Lung (tissue), 12 donors: Measurements from ENCODE around the gene SLC25A39. TPM values are rescaled to one million over a fixed set of nuclear protein-coding genes. Genes with fewer than 3 reads are reported as not detected.

ENCODE experiments used
- ATAC-seq: fragments of 200-7000 bp; cut with Tn5 transposase; one replicate; pipeline ENCODE4 v1.9.1; 2020; ENCODE audit warnings: moderate number of reproducible peaks; ENCODE audit not compliant: insufficient read depth, low FRiP score
- DNase-seq, 3 donors: peaks; one replicate each; pipeline ENCODE4 v3.0.0-alpha.2; 2013 to 2017
- H3K27ac ChIP-seq, 2 donors: one replicate each; pipeline ENCODE4 v1.5.1; 2013; ENCODE audit warnings: mild to moderate bottlenecking in 2 of 2, moderate library complexity in 2 of 2, control low read depth in 1 of 2, inconsistent platforms in 1 of 2, low read depth in 1 of 2, low read length in 1 of 2
- H3K27me3 ChIP-seq, 3 donors: one replicate each; pipeline ENCODE4 v1.5.1; 2013; ENCODE audit warnings: low read length in 2 of 3; ENCODE audit not compliant: control insufficient read depth in 3 of 3, insufficient read depth in 3 of 3
- H3K36me3 ChIP-seq, 4 donors: one replicate each; pipeline ENCODE4 v1.5.1; 2013; ENCODE audit warnings: low read length in 4 of 4, mild to moderate bottlenecking in 1 of 4, moderate library complexity in 1 of 4; ENCODE audit not compliant: control insufficient read depth in 4 of 4, insufficient read depth in 4 of 4
- H3K4me1 ChIP-seq, 5 donors: one replicate each; pipeline ENCODE4 v1.5.1; 2013; ENCODE audit warnings: low read length in 5 of 5, mild to moderate bottlenecking in 2 of 5, moderate library complexity in 1 of 5; ENCODE audit not compliant: control insufficient read depth in 5 of 5, insufficient read depth in 5 of 5
- H3K4me3 ChIP-seq: one replicate; pipeline ENCODE4 v1.5.1; 2013; ENCODE audit warnings: mild to moderate bottlenecking, control low read depth, moderate library complexity
- H3K9ac ChIP-seq, 2 donors: one replicate each; pipeline ENCODE4 v1.5.1; 2013; ENCODE audit warnings: low read length in 2 of 2, control low read depth in 1 of 2; ENCODE audit not compliant: insufficient read depth in 1 of 2
- H3K9me3 ChIP-seq, 4 donors: one replicate each; pipeline ENCODE4 v1.5.1; 2013; ENCODE audit warnings: low read length in 3 of 4, mild to moderate bottlenecking in 1 of 4, moderate library complexity in 1 of 4; ENCODE audit not compliant: control insufficient read depth in 4 of 4, insufficient read depth in 3 of 4
- CTCF ChIP-seq: IDR thresholded peaks from 2 replicates; pipeline ENCODE4 v1.5.1; 2012; ENCODE audit warnings: mild to moderate bottlenecking; ENCODE audit errors: control extremely low read depth, extremely low read depth
- WGBS, 2 donors: extraction: QIAGEN DNeasy Blood & Tissue Kit; methylation state at CpG; one replicate each; pipeline ENCODE4 v1.1.7; 2013; 5-methylcytosine and 5-hydroxymethylcytosine counted together
- polyA plus RNA-seq, 2 donors: library from polyadenylated mRNA; stranded (reverse); fragments of 200-250 nt; gene quantifications; one replicate each; pipeline ENCODE4 v1.2.1, GENCODE V29; 2013
- total RNA-seq, 2 donors: library from RNA; depleted of rRNA in 1 of 2; stranded (reverse); fragments of >200 nt in 1 of 2; gene quantifications; one replicate each; pipeline ENCODE4 v1.2.1, GENCODE V29; 2014 to 2021
- donor health status: control.
- donor health status: control.
- donor health status: Bipolar disorder and iron deficiency.
- donor health status: healthy.
- donor health status: DM: yes; HTN: yes; CAD: no.

SLC25A39 gene
- total and polyA plus RNA-seq, 4 donors, result 66.4 to 134 (median 117) TPM

GRCh38 chr17:44310188-44310587 lies 14.4 kb downstream of the SLC25A39 start:
- no peaks in the 10 kb centered on the region for H3K36me3 ChIP-seq
- WGBS, 2 donors, result 83 to 85% methylated on average over 2 of the region's 2 CpGs
- no peak for DNase-seq
- ATAC-seq, result no peak
- TF ChIP-seq CTCF, result no peak
- H3K27ac ChIP-seq, result no peak overlapping the region
- H3K27me3 ChIP-seq, result peaks cover 6 to 24% (median 12%) of the 10 kb centered on the region in 3 donors
- no peak overlapping the region for H3K9ac ChIP-seq
- no peaks in the 10 kb centered on the region for H3K9me3 ChIP-seq
- H3K4me3 ChIP-seq, result no peak overlapping the region
- H3K4me1 ChIP-seq, result peaks cover 2 to 17% (median 9%) of the 10 kb centered on the region in 5 donors

GRCh38 chr17:44309472-44309871 lies 15.2 kb downstream of the SLC25A39 start:
- no peak overlapping the region for H3K9ac ChIP-seq
- H3K9me3 ChIP-seq, result no peaks in the 10 kb centered on the region
- ATAC-seq (no peak), DNase-seq (no peak)
- 63 to 73% methylated on average over 5 of the region's 5 CpGs for WGBS, 2 donors
- H3K36me3 ChIP-seq, result no peaks in the 10 kb centered on the region
- H3K4me3 ChIP-seq, result no peak overlapping the region
- peaks cover 6 to 21% (median 11%) of the 10 kb centered on the region in 3 donors for H3K27me3 ChIP-seq
- peaks cover 2 to 13% (median 5%) of the 10 kb centered on the region in 5 donors for H3K4me1 ChIP-seq
- no peak for TF ChIP-seq CTCF
- H3K27ac ChIP-seq, result no peak overlapping the region

- H3K27ac ChIP-seq, result no peak overlapping the region
- ATAC-seq, result no peak
- no peak for TF ChIP-seq CTCF
Measured at GRCh38 chr17:44308865-44309264, 15.8 kb downstream of the SLC25A39 start.

GRCh38 chr17:44308320-44308818 lies 16.3 kb downstream of the SLC25A39 start, which contains the start of gene RUNDC3A:
Gene RUNDC3A (plus strand): TSS chr17:44308601. CDS start chr17:44308833, 232 bp downstream.
- H3K9me3 ChIP-seq, result no peaks in the 10 kb centered on the region
- DNase-seq (peak; percentile 93 to 95 (median 95)), ATAC-seq (peak; percentile 87)
- H3K36me3 ChIP-seq, result no peaks in the 10 kb centered on the region
- no peak within 1 kb of the TSS for H3K27ac ChIP-seq
- WGBS, 2 donors, result 0 to 1% methylated on average over 12 to 38 of the region's 39 CpGs
- H3K4me3 ChIP-seq, result peak within 1 kb of the TSS; percentile 16
- no peak for TF ChIP-seq CTCF
- peaks cover 2 to 13% (median 5%) of the 10 kb centered on the region in 5 donors for H3K4me1 ChIP-seq
- peaks cover 6 to 14% (median 6%) of the 10 kb centered on the region in 3 donors for H3K27me3 ChIP-seq
- no peak within 1 kb of the TSS for H3K9ac ChIP-seq

More at GRCh38 chr17:44308865-44309264, 15.8 kb downstream of the SLC25A39 start:
- H3K9ac ChIP-seq, result no peak overlapping the region
- peaks cover 2 to 13% (median 5%) of the 10 kb centered on the region in 5 donors for H3K4me1 ChIP-seq
- DNase-seq, result peak in 1 of 3 donors; percentile 26
- 2% methylated on average over 14 to 15 of the region's 15 CpGs for WGBS, 2 donors
- H3K36me3 ChIP-seq, result no peaks in the 10 kb centered on the region
- H3K4me3 ChIP-seq, result no peak overlapping the region
- no peaks in the 10 kb centered on the region for H3K9me3 ChIP-seq
- peaks cover 6 to 15% (median 8%) of the 10 kb centered on the region in 3 donors for H3K27me3 ChIP-seq
